ENCODE measurements around the gene KLHL18.
"Not testable (repeated sequence)": the region's sequence is repeated elsewhere in the genome, so short reads cannot be mapped to it uniquely, and the experiment has no call there.

KLHL18 gene

GRCh38 chr3:47276558-47276957 lies 6.2 kb upstream of the KLHL18 start:
- no peak for DNase-seq

GRCh38 chr3:47280519-47280918 lies 2.2 kb upstream of the KLHL18 start:
- no peak for DNase-seq

- DNase-seq: no peak
These were observed 421 bp downstream of the KLHL18 start for GRCh38 chr3:47283193-47283537.

GRCh38 chr3:47283591-47284364 lies 1.0 kb downstream of the KLHL18 start:
- DNase-seq: no peak

- no peak for DNase-seq
These were observed 6.5 kb downstream of the KLHL18 start for GRCh38 chr3:47288966-47289910.

GRCh38 chr3:47291158-47291753 lies 8.5 kb downstream of the KLHL18 start:
- no peak for DNase-seq

- not testable (repeated sequence) for DNase-seq
These were observed 9.1 kb downstream of the KLHL18 start for GRCh38 chr3:47291754-47292420.

GRCh38 chr3:47293822-47294221 lies 11.1 kb downstream of the KLHL18 start:
- DNase-seq: no peak

- no peak for DNase-seq
These were observed 11.6 kb downstream of the KLHL18 start for GRCh38 chr3:47294392-47294791.

- no peak for DNase-seq
These were observed 12.6 kb downstream of the KLHL18 start for GRCh38 chr3:47295322-47295721.

- DNase-seq: no peak
These were observed 13.2 kb downstream of the KLHL18 start for GRCh38 chr3:47295976-47296375.

- no peak for DNase-seq
These were observed 14.0 kb downstream of the KLHL18 start for GRCh38 chr3:47296562-47297302.

GRCh38 chr3:47298439-47298838 lies 15.7 kb downstream of the KLHL18 start:
- no peak for DNase-seq

- no peak for DNase-seq
These were observed 16.9 kb downstream of the KLHL18 start for GRCh38 chr3:47299381-47300318.

GRCh38 chr3:47301456-47301855 lies 18.7 kb downstream of the KLHL18 start:
- DNase-seq: no peak

- DNase-seq: no peak
These were observed 23.3 kb downstream of the KLHL18 start for GRCh38 chr3:47306022-47306421.

- not testable (repeated sequence) for DNase-seq
These were observed 26.5 kb downstream of the KLHL18 start for GRCh38 chr3:47309231-47309630.

GRCh38 chr3:47310391-47310790 lies 27.6 kb downstream of the KLHL18 start:
- no peak for DNase-seq

- no peak for DNase-seq
These were observed 30.8 kb downstream of the KLHL18 start for GRCh38 chr3:47313341-47314055.

GRCh38 chr3:47314056-47314764 lies 31.5 kb downstream of the KLHL18 start:
- DNase-seq: no peak

Measured in CD4-positive, alpha-beta T cell treated with Interleukin-4 for 4 hours (primary cell).